ENCODE results near the gene C1orf210.

DNA sequence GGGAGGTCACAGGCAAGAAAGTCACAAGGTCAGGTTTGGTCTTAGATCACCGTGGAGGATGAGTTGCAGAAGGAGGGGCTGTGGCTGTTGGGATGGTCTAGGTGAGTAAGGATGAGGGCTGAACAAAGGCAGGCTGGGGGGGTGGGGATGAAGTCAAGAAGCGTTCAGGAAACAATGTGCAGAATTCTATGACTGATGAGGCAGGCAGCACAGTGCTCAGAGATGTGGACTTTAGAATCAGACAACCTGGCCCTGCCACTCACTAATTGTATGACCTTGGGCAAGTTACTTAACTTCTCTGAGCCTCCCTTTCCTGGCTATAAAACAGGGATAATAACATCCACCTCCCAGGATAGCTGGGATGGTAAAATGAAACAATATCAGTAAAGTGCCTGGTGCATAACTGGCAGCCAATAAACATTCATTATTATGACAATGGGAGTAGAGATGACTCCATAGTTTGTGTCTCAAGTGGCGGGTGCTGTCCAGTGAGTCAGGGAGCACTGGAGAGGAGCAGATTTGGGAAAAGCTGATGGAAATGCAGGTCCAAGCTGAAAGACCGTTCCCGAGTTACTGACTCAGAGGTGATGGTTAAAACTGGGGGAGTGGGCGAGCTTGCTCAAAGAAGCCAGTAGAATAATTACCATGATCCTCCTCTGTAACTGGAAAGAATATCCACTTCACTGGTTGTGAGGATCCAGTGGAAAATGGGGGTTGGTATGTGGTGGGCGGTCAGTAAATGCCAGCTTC lies 17.5 kb upstream of the C1orf210 start:
- TF ChIP-seq, protein P1, sequence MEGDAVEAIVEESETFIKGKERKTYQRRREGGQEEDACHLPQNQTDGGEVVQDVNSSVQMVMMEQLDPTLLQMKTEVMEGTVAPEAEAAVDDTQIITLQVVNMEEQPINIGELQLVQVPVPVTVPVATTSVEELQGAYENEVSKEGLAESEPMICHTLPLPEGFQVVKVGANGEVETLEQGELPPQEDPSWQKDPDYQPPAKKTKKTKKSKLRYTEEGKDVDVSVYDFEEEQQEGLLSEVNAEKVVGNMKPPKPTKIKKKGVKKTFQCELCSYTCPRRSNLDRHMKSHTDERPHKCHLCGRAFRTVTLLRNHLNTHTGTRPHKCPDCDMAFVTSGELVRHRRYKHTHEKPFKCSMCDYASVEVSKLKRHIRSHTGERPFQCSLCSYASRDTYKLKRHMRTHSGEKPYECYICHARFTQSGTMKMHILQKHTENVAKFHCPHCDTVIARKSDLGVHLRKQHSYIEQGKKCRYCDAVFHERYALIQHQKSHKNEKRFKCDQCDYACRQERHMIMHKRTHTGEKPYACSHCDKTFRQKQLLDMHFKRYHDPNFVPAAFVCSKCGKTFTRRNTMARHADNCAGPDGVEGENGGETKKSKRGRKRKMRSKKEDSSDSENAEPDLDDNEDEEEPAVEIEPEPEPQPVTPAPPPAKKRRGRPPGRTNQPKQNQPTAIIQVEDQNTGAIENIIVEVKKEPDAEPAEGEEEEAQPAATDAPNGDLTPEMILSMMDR (IDR thresholded peaks at IDR 0.05), result no peak
- no peak for TF ChIP-seq EP300 (IDR thresholded peaks at IDR 0.05)
- TF ChIP-seq POLR2A (IDR thresholded peaks at IDR 0.05), result no peak

Data from stomach (tissue), 4 donors.